Measurements from ENCODE around the gene ELL2. TPM values are rescaled to one million over a fixed set of nuclear protein-coding genes. Genes with fewer than 3 reads are reported as not detected.

ELL2 gene
- total RNA-seq, 1 experiment from 2014 or later, result 0.48 TPM

GRCh38 chr5:96000308-96000707 is 38.7 kb upstream of the ELL2 start:
- no peak overlapping the region for H2AFZ ChIP-seq (ENCODE audit: low read length)
- no peak overlapping the region for H3K4me3 ChIP-seq (ENCODE audit: low read length)
- H3K9me3 ChIP-seq (ENCODE audit: low read length), result no peaks in the 10 kb centered on the region
- H3K9me2 ChIP-seq (replicated peaks; ENCODE audit: insufficient read depth, low read length), result no peaks in the 10 kb centered on the region
- H3K27me3 ChIP-seq (ENCODE audit: low read length), result no peaks in the 10 kb centered on the region
- H3K79me2 ChIP-seq (ENCODE audit: low read length), result no peaks in the 10 kb centered on the region
- DNase-seq, result no peak
- no peak overlapping the region for H3K4me2 ChIP-seq (ENCODE audit: low read depth, low read length, poor library complexity, severe bottlenecking)
- H3K27ac ChIP-seq (ENCODE audit: low read length), result no peak overlapping the region
- H3K4me1 ChIP-seq (ENCODE audit: low read length), result no peaks in the 10 kb centered on the region
- no peaks in the 10 kb centered on the region for H3K36me3 ChIP-seq (ENCODE audit: insufficient read depth, low read length)
- no peak overlapping the region for H3K9ac ChIP-seq (ENCODE audit: low read length)
- H4K20me1 ChIP-seq (ENCODE audit: insufficient read depth, low read depth, low read length), result no peaks in the 10 kb centered on the region

- Histone ChIP-seq H3K79me2 (ENCODE audit: low read length) (no peaks in the 10 kb centered on the region), H3K4me2 (ENCODE audit: low read depth, low read length, poor library complexity, severe bottlenecking) (no peak overlapping the region)
- peak; percentile 34 for DNase-seq
Measured at GRCh38 chr5:95996904-95997723, 35.5 kb upstream of the ELL2 start.

GRCh38 chr5:95995962-95996489 is 34.4 kb upstream of the ELL2 start:
- Histone ChIP-seq H3K9ac (ENCODE audit: low read length) (no peak overlapping the region), H3K9me2 (replicated peaks; ENCODE audit: insufficient read depth, low read length) (no peaks in the 10 kb centered on the region), H3K9me3 (ENCODE audit: low read length) (no peaks in the 10 kb centered on the region), H3K79me2 (ENCODE audit: low read length) (no peaks in the 10 kb centered on the region), H4K20me1 (ENCODE audit: insufficient read depth, low read depth, low read length) (no peaks in the 10 kb centered on the region), H3K4me3 (ENCODE audit: low read length) (no peak overlapping the region), H3K4me2 (ENCODE audit: low read depth, low read length, poor library complexity, severe bottlenecking) (no peak overlapping the region), H3K36me3 (ENCODE audit: insufficient read depth, low read length) (no peaks in the 10 kb centered on the region), H3K27me3 (ENCODE audit: low read length) (no peaks in the 10 kb centered on the region), H3K27ac (ENCODE audit: low read length) (no peak overlapping the region), H3K4me1 (ENCODE audit: low read length) (no peaks in the 10 kb centered on the region), H2AFZ (ENCODE audit: low read length) (no peak overlapping the region)
- DNase-seq, result peak; percentile 25

More at GRCh38 chr5:95996904-95997723, 35.5 kb upstream of the ELL2 start:
- H3K9ac ChIP-seq (ENCODE audit: low read length), result no peak overlapping the region
- H3K4me1 ChIP-seq (ENCODE audit: low read length), result no peaks in the 10 kb centered on the region
- no peaks in the 10 kb centered on the region for H3K9me2 ChIP-seq (replicated peaks; ENCODE audit: insufficient read depth, low read length)
- no peaks in the 10 kb centered on the region for H3K9me3 ChIP-seq (ENCODE audit: low read length)
- H3K36me3 ChIP-seq (ENCODE audit: insufficient read depth, low read length), result no peaks in the 10 kb centered on the region
- H3K4me3 ChIP-seq (ENCODE audit: low read length), result no peak overlapping the region
- H3K27ac ChIP-seq (ENCODE audit: low read length), result no peak overlapping the region
- H4K20me1 ChIP-seq (ENCODE audit: insufficient read depth, low read depth, low read length), result no peaks in the 10 kb centered on the region
- no peak overlapping the region for H2AFZ ChIP-seq (ENCODE audit: low read length)
- no peaks in the 10 kb centered on the region for H3K27me3 ChIP-seq (ENCODE audit: low read length)

- H3K4me2 ChIP-seq (ENCODE audit: low read depth, low read length, poor library complexity, severe bottlenecking), result no peak overlapping the region
- no peak overlapping the region for H3K27ac ChIP-seq (ENCODE audit: low read length)
- no peaks in the 10 kb centered on the region for H3K36me3 ChIP-seq (ENCODE audit: insufficient read depth, low read length)
- H3K4me3 ChIP-seq (ENCODE audit: low read length), result no peak overlapping the region
- DNase-seq, result peak; percentile 27
- H3K9me2 ChIP-seq (replicated peaks; ENCODE audit: insufficient read depth, low read length), result no peaks in the 10 kb centered on the region
- no peaks in the 10 kb centered on the region for H3K4me1 ChIP-seq (ENCODE audit: low read length)
- H2AFZ ChIP-seq (ENCODE audit: low read length), result no peak overlapping the region
- H3K9me3 ChIP-seq (ENCODE audit: low read length), result no peaks in the 10 kb centered on the region
- H3K27me3 ChIP-seq (ENCODE audit: low read length), result no peaks in the 10 kb centered on the region
- H3K9ac ChIP-seq (ENCODE audit: low read length), result no peak overlapping the region
- H4K20me1 ChIP-seq (ENCODE audit: insufficient read depth, low read depth, low read length), result no peaks in the 10 kb centered on the region
- no peaks in the 10 kb centered on the region for H3K79me2 ChIP-seq (ENCODE audit: low read length)
Measured at GRCh38 chr5:95993776-95994175, 32.1 kb upstream of the ELL2 start.

GRCh38 chr5:95993266-95993665 is 31.6 kb upstream of the ELL2 start:
- no peaks in the 10 kb centered on the region for H3K27me3 ChIP-seq (ENCODE audit: low read length)
- no peaks in the 10 kb centered on the region for H3K4me1 ChIP-seq (ENCODE audit: low read length)
- no peak overlapping the region for H3K9ac ChIP-seq (ENCODE audit: low read length)
- H3K9me3 ChIP-seq (ENCODE audit: low read length), result no peaks in the 10 kb centered on the region
- peak; percentile 10 for DNase-seq
- H2AFZ ChIP-seq (ENCODE audit: low read length), result no peak overlapping the region
- no peak overlapping the region for H3K4me2 ChIP-seq (ENCODE audit: low read depth, low read length, poor library complexity, severe bottlenecking)
- H3K79me2 ChIP-seq (ENCODE audit: low read length), result no peaks in the 10 kb centered on the region
- H3K9me2 ChIP-seq (replicated peaks; ENCODE audit: insufficient read depth, low read length), result no peaks in the 10 kb centered on the region
- no peaks in the 10 kb centered on the region for H3K36me3 ChIP-seq (ENCODE audit: insufficient read depth, low read length)
- no peak overlapping the region for H3K27ac ChIP-seq (ENCODE audit: low read length)
- no peak overlapping the region for H3K4me3 ChIP-seq (ENCODE audit: low read length)
- H4K20me1 ChIP-seq (ENCODE audit: insufficient read depth, low read depth, low read length), result no peaks in the 10 kb centered on the region

- Histone ChIP-seq H3K36me3 (ENCODE audit: insufficient read depth, low read length) (no peaks in the 10 kb centered on the region), H3K9me2 (replicated peaks; ENCODE audit: insufficient read depth, low read length) (no peaks in the 10 kb centered on the region), H3K9me3 (ENCODE audit: low read length) (no peaks in the 10 kb centered on the region), H3K27me3 (ENCODE audit: low read length) (no peaks in the 10 kb centered on the region), H3K4me1 (ENCODE audit: low read length) (no peaks in the 10 kb centered on the region), H3K4me2 (ENCODE audit: low read depth, low read length, poor library complexity, severe bottlenecking) (no peak overlapping the region), H2AFZ (ENCODE audit: low read length) (no peak overlapping the region), H4K20me1 (ENCODE audit: insufficient read depth, low read depth, low read length) (no peaks in the 10 kb centered on the region), H3K9ac (ENCODE audit: low read length) (no peak overlapping the region), H3K27ac (ENCODE audit: low read length) (no peak overlapping the region), H3K4me3 (ENCODE audit: low read length) (no peak overlapping the region), H3K79me2 (ENCODE audit: low read length) (no peaks in the 10 kb centered on the region)
- DNase-seq, result peak; percentile 34
Measured at GRCh38 chr5:95989283-95990048, 27.8 kb upstream of the ELL2 start.

- Histone ChIP-seq H3K9me3 (ENCODE audit: low read length) (no peaks in the 10 kb centered on the region), H3K4me1 (ENCODE audit: low read length) (no peaks in the 10 kb centered on the region), H3K27ac (ENCODE audit: low read length) (no peak overlapping the region), H3K9ac (ENCODE audit: low read length) (no peak overlapping the region), H4K20me1 (ENCODE audit: insufficient read depth, low read depth, low read length) (no peaks in the 10 kb centered on the region), H3K4me3 (ENCODE audit: low read length) (no peak overlapping the region), H3K36me3 (ENCODE audit: insufficient read depth, low read length) (no peaks in the 10 kb centered on the region), H3K9me2 (replicated peaks; ENCODE audit: insufficient read depth, low read length) (no peaks in the 10 kb centered on the region), H3K27me3 (ENCODE audit: low read length) (no peaks in the 10 kb centered on the region), H3K79me2 (ENCODE audit: low read length) (no peaks in the 10 kb centered on the region), H2AFZ (ENCODE audit: low read length) (no peak overlapping the region), H3K4me2 (ENCODE audit: low read depth, low read length, poor library complexity, severe bottlenecking) (no peak overlapping the region)
- DNase-seq, result peak; percentile 1
Measured at GRCh38 chr5:95988877-95989276, 27.2 kb upstream of the ELL2 start.

- no peaks in the 10 kb centered on the region for H3K36me3 ChIP-seq (ENCODE audit: insufficient read depth, low read length)
- no peak overlapping the region for H3K9ac ChIP-seq (ENCODE audit: low read length)
- H3K79me2 ChIP-seq (ENCODE audit: low read length), result no peaks in the 10 kb centered on the region
- H4K20me1 ChIP-seq (ENCODE audit: insufficient read depth, low read depth, low read length), result no peaks in the 10 kb centered on the region
- H3K27ac ChIP-seq (ENCODE audit: low read length), result no peak overlapping the region
- H3K9me3 ChIP-seq (ENCODE audit: low read length), result no peaks in the 10 kb centered on the region
- no peak overlapping the region for H3K4me3 ChIP-seq (ENCODE audit: low read length)
- no peaks in the 10 kb centered on the region for H3K27me3 ChIP-seq (ENCODE audit: low read length)
- no peaks in the 10 kb centered on the region for H3K9me2 ChIP-seq (replicated peaks; ENCODE audit: insufficient read depth, low read length)
- peak; percentile 20 for DNase-seq
- no peak overlapping the region for H2AFZ ChIP-seq (ENCODE audit: low read length)
- H3K4me1 ChIP-seq (ENCODE audit: low read length), result no peaks in the 10 kb centered on the region
- no peak overlapping the region for H3K4me2 ChIP-seq (ENCODE audit: low read depth, low read length, poor library complexity, severe bottlenecking)
Measured at GRCh38 chr5:95988094-95988493, 26.4 kb upstream of the ELL2 start.
